ENCODE measurements around the gene CACNG4.
A peak's percentile ranks its signal among the peaks of the same experiment; 100 is the strongest.

CACNG4 gene

GRCh38 chr17:67067571-67068482, 103.3 kb downstream of the CACNG4 start:
- no peak for DNase-seq

DNA sequence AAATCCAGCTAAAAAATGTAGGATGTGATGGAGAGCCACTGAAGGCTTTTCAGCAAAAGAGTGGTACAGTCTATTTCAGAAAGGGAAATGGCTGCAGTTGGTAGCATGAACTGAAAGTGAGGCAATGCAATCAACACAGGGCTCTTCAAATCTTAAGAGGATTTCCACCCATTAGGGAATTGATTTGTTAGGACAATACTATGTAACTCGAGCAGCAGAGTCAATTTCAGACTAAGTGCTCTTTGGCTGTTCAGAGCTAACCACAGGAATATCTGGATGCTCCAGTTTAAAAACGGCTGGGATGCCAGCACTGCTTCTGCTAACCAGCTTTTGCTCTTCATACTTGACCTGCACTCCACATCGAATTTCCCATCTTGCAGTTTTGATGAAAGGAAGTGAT, 104.5 kb downstream of the CACNG4 start:
- no peak for DNase-seq

- no peak for DNase-seq
Measured at GRCh38 chr17:67069603-67070136, 105.2 kb downstream of the CACNG4 start.

DNA sequence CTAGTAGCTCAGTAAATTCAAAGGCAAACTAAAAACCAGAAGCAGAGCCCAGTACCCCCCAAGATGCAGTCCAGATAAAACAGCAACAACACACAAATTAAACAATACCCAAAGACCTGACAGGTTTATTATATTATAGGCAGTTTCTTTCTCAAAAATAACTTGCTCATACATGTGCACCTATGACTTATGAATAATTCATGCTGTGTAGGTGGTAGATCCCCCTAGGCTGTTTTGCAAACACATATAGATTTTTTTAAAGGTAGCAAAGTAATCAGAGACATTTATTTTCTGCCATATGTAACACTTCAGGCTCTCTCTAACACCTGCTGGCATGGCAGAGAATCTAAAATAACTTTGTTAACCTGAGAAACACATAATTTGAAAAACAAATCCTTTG, 107.1 kb downstream of the CACNG4 start:
- DNase-seq: no peak

DNA sequence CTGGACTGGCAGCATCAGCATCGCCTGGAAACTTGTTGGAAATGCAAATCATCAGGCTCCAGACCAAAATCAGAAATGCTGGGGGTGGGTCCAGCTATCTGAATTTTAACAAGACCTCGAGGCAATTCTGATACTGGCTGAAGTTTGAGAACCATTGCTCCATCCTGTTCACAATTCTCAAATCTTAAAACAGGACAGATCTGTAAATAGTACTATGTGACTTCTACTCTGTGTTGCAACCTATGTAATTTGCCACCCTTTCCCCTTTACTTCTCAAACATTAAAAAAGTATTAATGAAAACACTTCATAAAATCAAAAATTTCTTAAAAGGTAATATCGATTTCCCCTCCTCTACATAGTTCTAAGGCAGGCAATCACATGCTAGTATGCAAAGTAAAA, 108.4 kb downstream of the CACNG4 start:
- DNase-seq: no peak

DNA sequence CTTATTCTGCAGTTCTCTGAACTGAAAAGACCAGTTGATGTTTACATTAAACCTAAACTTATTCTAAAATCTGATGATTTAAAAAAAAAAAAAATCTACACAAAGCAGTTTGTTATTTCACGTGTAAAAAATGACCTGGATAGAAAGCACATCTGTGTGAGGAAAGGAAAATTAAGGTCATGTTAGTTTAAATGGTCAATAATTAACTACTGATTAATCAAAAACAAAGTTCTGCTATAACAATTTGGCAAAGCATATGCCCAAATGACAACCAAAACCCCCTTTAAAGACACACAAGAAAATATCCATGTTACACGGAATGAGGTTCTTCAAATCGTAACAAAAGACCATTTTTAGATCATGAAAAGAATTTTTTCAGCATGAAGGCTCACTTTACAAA, 110.3 kb downstream of the CACNG4 start:
- DNase-seq: no peak

DNA sequence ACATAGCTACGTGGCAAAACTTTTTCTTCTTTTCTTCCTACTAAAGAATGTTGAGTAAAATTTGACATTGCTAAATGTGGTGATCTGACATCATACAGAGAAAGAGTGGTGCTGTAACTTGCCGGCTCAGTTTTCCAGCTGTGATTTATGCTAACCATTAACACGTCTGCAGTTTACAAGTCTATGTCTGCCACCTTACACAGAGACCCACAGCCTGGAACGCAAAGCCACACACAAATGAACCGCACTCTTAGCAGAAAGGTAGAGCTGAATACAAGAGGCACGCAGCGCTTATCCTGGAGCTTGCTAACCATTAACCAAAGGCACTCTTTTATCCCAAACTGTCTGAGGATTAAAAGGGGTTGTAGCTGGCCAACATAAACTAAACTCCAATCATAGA, 111.8 kb downstream of the CACNG4 start:
- peak; percentile 6 for DNase-seq

DNA sequence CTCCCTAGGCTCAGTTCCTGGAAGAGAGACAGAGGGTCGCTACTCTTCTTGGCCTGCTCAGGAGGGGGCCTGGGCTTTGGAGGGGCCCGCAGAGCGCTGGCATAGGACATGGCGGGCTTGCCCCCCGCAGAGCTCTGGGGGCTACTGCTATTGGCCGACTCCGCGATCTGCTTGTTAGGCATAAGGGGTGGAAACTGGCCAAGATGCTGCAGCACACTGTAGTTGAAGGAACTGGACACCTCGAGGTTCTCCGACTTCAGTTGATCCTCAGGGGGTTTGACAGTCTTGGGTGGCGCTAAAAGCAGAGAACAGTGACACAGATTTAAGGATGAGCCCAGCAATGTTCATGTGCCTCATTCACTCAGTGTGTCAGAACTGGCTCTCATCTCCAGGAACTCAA, 113.8 kb downstream of the CACNG4 start:
- DNase-seq: no peak

- no peak for DNase-seq
Measured at GRCh38 chr17:67079491-67079890, 115.0 kb downstream of the CACNG4 start.

- no peak for DNase-seq
Measured at GRCh38 chr17:67080804-67081203, 116.3 kb downstream of the CACNG4 start.

GRCh38 chr17:67082107-67082506, 117.6 kb downstream of the CACNG4 start:
- DNase-seq: no peak

Data from DMS53 (cell line).